Anterior cingulate cortex (tissue), 58 donors: ENCODE data around the gene VSIG4.

ENCODE experiments used
- DNase-seq, 58 donors: peaks; one replicate each; lab custom pipeline; 2025; lab: John Stamatoyannopoulos, UW

VSIG4 gene

DNA sequence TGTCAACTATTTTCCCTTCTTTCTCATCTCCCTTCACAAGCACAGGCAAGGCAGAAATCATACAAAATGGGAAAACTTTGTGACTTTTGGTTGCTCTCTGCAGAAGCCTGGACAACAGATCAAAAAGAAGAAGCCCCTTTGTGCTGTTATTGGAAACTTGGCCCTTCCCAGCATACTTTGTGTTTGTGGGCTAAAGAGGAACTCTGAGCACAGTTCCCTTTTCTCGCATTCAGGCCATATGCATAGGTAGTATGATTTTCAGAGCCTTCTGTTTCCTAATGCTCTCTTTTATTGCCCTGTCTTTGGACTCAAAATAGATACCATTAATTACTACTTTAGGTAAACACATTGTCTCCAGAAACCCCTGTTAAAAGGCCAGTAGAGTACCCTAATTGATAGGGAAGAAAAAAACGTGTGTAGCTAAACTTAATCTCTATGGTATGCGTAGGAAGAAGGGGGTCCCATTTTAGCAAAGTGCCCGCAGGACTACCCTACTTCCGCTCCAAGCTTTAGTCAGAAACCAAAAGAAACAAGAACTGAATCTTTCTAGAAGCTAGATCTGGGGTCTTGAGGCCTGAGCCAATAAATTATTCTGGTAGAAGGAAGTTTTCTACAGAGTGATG is 26.6 kb downstream of the VSIG4 start:
- peak in 3 of 58 donors; percentile 12 to 56 (median 12) for DNase-seq

DNA sequence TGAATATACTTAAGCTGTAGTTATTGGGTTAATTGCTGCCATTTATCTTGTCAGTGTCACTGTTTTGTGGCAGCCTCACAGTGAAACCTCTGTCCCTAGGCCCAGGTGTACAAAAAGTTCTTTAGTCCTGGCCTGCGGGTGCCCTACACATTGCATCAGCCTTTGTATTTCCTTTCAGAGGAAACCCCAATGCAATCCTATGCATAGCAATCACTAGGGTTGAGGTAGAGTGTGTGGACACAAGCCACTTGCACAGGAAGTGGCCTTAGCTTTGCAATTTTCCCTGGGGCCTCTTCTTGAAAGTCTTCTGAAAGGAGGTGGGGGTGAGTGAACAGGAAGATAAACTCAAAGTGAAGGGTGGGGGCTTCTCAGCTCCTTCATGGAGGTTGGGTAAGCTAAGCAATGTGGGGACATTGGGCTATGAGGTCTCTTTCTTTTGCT is 27.8 kb downstream of the VSIG4 start:
- DNase-seq: peak in 1 of 58 donors; percentile 4

DNA sequence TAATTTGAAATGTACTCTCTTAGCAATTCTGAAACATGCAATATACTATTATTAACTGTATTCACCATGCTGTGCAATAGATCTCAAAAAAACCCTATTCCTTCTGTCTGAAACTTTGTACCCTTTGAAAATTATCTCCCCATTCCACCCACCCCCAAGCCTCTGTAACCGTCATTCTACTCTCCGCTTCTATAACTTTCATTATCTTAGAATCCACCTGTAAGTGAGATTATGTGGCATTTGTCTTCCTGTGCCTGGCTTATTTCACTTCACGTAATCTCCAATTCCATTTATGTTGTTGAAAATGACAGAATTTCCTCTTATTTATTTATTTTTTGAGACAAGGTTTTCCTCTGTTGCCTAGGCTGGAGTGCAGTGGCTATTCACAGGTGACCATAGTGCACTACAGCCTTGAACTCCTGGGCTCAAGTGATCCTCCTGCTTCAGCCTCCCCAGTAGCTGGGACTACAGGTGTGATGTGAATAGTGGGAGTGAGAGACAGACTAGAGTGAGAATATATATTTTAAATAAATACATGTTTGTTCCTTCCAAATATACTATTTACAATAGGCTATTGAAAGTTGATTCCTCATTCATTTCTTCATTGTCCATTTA is 30.5 kb downstream of the VSIG4 start:
- DNase-seq: no peak

DNA sequence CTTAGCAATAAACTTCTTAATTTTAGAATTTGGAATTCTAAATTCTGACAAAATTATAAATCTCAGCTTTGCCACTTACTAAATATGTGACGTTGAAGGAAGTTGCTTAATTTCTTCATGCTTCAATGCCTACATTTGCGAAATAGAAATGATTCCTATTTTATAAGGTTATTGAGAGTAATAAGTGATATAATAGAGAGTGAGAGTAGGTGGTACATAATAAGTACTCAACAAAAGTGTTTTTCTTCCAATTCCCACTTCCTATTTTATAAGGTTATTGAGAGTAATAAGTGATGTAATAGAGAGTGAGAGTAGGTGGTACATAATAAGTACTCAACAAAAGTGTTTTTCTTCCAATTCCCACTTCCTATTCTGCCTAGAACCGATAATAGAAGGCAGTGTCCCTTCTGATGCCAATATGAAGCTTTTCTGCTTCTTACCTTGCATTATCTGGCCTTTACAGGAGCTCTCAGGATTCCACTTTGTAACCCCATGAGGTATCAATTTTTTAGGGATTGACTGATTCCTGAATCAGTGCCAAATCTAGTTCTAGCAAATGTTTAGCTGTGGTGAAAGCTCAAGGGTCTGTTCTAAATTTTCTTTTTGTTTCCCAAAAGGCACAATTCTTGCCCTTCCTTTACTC is 31.4 kb downstream of the VSIG4 start:
- no peak for DNase-seq

DNA sequence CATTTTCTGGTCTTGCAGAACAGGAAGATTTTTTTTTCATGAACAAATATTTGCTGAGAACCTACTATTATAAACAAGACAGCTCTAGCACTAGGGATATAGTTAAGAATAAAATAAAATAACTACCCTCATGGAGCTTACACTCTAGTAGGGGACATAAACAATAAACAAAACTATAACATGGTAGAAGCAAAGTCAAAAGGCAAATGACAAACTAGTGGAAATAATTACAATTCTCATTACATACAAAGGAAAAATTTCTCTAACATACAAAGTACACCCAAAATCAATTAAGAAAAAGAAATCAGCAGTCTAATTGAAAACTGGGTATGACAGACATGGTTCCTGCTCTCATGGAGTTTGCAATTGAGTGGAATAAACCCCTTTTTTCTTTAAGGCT is 32.0 kb downstream of the VSIG4 start:
- no peak for DNase-seq

DNA sequence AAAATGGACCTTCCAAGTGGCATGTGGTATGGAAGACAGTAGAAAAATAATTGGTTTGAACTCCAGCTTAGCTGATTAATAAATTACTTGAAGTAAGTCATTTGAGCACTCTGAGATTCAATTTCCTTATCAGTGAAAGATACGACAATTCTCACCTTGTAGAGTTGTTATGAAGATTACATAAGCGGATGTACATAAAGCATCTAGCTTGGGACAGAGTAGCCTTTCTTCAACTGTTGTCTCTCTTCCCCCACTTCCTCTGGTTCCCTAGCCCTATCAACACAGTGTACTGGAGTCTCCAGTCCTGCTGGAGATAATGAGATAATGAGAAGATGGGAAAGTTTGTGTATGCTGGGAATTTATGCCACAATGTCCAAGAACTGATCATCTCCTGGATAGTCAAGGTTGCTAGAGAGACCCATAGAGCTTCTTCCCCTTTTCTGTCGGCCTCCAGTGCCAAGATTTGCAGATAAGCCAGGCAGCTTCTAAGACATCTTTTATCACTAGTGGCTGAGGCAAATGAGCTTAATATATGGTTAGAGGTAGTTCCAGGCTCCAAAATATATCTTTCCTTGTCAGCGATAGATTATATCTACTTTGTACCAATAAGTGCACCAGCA is 33.9 kb downstream of the VSIG4 start:
- no peak for DNase-seq

DNA sequence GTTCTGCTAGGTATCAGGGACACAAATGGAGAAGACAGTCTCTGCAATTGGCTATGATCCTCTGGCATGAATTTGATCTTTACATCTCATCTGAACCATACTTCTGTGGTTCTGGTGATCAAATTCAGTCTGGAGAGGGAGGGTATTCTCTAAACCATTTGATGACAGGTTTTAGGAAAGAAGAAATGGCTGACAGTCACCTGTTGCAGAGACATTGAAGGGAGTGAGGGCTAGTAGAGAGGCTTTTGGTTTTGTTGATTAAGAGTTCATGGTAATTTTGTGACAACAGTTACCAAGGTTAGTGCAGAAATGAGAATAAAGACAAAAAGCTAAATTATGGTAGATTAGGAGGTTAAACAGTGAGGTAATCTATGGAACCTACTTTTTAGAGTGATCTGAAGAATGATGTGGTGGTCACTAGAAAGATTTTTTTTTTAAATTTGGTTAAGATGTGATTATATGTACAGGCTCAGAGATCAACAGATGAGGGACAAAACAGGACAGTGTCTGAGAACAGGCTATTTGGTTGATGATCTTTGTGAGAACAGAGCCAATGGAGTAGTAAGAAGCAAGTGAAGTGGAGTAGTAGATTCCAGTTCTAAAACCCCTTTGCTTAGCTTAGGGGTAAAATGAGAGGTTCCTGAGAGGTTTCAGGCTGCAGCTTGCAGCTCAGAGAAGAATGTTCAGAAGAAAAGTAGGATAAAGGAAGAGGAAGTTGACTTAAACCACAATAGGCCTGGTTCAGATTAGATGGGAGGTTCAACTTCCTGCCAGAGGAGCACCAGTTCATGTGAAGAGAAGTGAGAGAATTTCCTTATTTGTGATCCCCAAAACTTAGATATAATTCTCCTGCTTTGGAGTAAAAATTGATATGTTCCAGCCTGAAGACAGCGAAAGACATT is 34.7 kb downstream of the VSIG4 start:
- DNase-seq: peak in 1 of 58 donors; percentile 15

DNA sequence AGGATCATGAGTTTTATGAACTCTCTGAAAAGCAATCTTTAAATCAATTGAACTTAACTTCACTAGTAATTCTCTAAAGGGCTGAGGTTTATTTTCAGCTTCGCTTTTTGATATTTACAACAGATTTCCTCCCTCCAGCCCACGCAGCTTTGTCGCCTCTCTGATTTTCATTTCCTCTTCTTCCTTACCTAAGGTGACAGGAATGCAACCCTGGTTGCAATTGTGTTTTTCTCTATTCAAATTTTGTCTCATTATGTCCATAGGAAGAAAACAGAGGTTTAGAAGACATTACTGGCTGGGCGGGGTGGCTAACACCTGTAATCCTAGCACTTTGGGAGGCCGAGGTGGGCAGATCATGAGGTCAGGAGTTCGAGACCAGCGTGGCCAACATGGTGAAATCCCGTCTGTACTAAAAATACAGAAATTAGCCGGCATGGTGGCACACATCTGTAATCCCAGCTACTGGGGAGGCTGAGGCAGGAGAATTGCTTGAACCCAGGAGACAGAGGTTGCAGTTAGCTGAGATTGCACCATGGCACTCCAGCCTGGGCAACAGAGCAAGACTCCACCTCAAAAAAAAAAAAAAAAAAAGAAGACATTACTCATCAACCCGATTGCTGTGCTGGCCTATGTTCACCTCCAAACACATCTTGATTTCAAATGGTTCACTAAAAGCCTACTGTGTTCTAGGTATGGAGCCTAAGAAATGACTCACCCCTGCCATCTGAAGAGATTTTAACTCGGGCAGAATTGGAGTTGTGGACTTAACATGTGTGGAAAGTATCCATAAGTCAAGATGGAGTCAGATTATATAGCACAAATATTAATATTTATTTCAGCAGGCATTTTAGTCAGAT is 36.8 kb downstream of the VSIG4 start:
- no peak for DNase-seq

DNA sequence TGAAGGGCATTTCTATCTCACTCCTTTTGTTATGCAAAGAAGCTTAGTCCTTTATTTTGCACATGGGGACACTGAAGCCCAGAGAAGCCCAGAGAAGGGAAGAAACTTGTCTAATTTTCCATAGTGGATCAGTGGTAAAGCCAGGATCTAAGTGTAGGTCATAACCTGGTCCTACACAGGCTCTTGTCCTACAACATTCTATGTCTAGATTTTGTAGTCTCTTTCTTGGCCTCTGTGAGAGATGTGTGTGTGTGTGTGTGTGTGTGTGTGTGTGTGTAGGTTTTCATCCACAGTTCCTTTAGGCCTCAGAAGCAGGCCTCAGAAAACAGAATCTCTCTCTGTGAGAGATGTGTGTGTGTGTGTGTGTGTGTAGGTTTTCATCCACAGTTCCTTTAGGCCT is 38.3 kb downstream of the VSIG4 start:
- DNase-seq: no peak

DNA sequence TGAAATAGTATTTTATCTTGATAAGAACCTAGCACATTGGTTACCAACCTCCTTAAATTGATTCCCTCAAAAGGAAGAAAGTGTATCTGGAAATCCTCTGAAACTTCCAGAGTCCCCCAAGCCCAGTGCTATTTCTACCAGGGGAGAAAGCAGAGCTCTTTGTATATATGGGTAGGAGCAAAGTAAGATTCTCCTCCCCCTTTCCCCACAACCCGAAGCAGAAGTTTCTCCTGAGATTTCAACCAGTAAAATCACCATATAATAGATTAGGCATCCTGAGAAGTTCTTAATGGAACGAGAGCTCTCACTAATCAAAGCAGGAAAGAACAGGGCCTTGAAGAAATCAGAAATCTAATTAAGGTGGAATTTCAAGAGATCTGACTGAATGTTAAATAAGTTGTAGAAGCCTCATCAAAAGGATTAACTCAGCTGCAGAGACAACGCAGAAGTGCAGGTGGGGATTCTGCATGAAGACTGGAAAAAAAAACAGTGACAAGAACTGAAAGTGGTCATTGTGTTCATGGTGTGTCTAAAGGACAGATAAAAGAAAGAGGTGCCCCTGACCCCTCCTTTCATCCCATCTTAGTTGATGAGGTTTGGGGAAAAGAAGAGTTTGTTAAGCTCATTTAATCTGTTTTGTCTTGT is 39.1 kb downstream of the VSIG4 start:
- DNase-seq: no peak

DNA sequence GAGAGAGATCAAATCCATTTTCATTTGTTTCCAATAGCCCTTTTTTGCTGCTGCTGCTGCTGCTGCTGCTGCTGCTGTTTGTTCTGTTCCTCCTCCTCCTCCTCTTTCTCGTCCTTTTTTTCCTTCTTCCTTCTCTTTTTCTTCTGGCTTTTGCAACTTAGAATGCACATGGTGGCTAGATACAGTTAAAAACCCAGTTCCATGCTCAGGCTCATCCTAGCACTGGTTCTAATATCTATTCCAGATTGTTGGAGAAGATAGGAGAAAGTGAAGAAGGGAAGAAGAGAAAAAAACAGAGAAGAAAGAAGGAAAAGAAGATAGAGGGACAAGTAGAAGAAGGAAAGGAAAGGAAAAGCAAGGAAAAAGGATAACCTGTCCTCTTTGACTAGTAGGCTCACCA is 39.7 kb downstream of the VSIG4 start:
- DNase-seq: no peak

DNA sequence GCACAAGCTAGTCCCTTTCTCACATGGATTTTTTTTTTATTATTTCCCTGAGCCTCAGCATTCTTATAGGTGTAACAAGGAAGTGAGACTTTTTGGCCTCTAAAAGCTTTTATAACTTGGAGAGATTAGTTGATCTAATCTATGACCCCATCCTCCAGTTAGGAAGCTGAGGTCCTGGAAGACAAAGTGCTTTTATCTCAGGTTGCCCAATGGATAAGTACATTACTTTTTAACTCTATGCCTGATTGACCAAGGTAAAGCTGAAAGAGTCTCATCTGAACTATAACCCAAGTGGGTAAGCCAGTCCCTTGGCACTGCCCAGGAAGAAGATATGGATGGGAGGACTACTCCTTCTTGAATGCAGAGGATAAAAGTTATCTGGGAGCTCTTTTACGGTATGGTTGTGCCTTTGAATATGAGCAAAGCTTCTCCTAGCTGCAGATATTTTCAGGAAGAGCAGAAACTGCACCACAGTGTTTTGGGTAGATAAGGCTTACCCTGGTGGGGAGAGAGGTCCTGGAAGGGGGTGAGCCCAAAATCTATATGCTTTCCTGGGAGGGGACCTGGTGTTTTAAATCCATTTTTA is 40.2 kb downstream of the VSIG4 start:
- no peak for DNase-seq

DNA sequence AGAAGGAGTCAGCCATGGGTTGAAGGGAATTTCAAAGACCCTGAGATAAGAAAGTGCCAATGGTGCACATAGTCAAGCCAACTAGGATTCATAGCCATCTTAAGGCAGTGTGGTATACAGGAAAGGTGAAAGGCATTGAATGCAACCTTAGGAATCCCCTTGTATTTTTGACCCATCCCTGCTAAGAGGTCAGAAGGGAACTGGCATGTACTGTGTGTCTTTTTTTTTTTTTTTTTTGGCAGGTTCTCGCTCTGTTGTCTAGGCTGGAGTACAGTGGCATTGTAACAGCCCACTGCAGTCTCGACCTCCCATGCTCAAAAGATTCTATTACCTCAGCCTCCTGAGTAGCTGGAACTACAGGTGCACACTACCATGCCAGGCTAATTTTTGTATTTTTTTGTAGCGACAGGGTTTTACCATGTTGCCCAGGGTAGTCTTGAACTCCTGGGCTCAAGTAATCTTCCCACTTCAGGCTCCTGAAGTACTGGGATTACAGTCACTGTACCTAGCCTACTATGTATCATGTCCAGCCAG is 40.8 kb downstream of the VSIG4 start:
- DNase-seq: no peak

DNA sequence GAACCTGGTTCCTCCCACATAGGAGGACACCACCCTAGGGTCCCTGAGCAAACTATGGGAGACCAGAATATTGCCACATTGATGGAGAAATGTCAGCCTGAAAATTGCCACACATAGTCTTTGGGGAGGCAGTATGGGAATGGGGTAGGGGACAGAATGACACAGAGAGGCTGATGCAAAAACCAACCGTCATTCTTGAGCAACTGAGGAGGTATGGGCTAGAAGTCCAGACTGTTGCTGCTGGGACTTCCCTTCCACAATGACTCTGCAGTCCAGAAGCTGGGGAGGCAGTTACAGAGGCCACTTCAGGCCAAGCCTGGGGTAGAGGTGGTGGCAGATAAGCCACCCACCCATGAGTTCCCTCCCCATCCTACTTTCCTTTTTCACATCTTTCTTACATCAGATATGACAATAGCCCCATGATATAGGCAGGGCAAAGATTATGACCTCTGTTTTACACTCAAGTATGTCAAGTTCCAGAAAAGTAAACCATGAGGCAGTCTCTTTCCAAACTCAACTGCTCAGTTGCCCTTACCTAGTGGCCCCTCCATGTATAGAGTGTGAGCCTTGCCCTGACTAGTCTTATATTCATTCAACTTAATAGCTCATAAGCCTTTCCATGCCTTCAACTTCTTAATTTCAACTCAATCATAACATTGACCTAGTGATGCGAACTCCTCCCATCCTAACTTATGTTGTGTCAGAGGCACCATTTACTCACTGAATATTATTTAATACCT is 41.7 kb downstream of the VSIG4 start:
- DNase-seq: no peak

DNA sequence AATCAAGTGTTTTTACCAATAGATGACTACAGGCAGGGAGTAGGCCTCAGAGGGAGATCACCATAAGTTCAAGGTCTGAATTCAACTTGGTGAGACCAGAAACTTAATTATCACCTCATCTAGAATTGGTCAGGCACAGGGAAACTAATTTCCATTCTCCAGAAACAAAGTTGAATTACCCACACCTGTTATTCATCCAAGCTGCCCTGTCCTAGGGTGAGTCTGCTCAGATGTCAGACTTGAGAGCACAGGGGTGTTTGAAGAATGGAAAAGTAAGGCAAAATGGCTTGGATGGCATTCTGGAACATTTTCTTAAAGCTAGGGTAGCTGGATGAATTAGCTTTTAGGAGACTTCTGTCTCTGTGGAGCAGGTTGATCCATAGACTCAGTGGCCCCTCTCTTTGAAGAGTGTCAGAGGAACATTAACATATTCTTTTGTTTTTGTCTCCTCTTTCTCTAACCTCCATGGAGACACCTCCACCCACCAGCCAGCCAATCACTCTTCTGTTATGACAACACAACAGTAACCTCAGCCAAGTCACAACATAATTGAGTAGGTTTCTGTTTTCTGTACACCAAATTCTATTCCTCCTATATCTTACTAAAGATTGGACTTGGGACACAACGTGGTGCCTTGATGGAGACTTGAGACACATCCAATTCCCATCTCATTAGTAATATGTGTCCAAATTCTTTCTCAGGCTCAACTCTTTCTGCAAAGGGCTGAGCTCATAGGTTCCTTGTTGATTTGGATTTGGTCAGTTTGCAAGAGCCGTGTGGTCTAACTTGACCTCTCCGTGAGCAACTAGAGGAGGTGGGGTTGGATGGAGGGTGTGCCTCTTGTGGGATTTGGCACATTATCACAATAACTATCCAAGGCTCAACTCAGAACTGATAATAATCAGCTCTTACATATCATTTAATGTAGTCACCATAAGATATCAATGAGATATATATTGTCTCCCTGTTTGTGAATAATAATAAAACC is 45.1 kb downstream of the VSIG4 start:
- DNase-seq: no peak

DNA sequence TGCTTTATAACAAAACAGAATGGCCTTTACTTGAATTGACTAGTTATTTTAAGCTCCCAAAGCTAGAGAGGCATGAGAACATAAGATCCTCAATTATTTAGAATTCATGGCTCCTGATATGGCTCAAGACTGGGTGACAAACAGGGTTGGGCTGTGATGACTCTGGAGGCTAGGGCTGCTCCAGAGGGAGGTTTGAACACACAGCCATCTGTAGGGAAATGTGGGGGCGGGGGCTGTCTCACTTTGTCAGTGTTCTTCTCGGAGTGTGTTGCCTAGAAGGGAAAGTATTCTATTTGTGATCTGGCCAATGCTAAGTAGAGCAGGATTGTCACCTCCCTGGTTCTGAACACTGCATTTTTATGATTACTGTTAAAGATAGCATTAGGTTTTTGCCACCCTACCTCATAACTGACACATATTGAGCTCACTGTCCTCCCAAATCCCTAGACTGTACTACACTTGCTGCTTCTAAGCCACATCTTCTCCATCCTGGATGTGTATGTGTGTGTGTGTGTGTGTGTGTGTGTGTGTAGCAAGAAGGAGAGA is 45.9 kb downstream of the VSIG4 start:
- peak in 1 of 58 donors; percentile 2 for DNase-seq
